ENCODE results near the gene LAPTM4A.

LAPTM4A gene

GRCh38 chr2:20064841-20065240 lies 13.4 kb upstream of the LAPTM4A start:
- no peak overlapping the region for H2AFZ ChIP-seq
- no peak overlapping the region for H3K27ac ChIP-seq
- TF ChIP-seq, protein P1, sequence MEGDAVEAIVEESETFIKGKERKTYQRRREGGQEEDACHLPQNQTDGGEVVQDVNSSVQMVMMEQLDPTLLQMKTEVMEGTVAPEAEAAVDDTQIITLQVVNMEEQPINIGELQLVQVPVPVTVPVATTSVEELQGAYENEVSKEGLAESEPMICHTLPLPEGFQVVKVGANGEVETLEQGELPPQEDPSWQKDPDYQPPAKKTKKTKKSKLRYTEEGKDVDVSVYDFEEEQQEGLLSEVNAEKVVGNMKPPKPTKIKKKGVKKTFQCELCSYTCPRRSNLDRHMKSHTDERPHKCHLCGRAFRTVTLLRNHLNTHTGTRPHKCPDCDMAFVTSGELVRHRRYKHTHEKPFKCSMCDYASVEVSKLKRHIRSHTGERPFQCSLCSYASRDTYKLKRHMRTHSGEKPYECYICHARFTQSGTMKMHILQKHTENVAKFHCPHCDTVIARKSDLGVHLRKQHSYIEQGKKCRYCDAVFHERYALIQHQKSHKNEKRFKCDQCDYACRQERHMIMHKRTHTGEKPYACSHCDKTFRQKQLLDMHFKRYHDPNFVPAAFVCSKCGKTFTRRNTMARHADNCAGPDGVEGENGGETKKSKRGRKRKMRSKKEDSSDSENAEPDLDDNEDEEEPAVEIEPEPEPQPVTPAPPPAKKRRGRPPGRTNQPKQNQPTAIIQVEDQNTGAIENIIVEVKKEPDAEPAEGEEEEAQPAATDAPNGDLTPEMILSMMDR (IDR thresholded peaks at IDR 0.05), result no peak
- no peak overlapping the region for H3K4me2 ChIP-seq (ENCODE audit: low read length)
- H3K79me2 ChIP-seq, result no peaks in the 10 kb centered on the region
- no peaks in the 10 kb centered on the region for H3K4me1 ChIP-seq
- H3K4me3 ChIP-seq (ENCODE audit: low read depth, low read length), result no peak overlapping the region
- H3K27me3 ChIP-seq (ENCODE audit: control insufficient read depth, insufficient read depth, low read length), result no peaks in the 10 kb centered on the region
- H3K36me3 ChIP-seq (ENCODE audit: control insufficient read depth, insufficient read depth, low read length), result no peaks in the 10 kb centered on the region
- no peak overlapping the region for H3K9ac ChIP-seq
- no peaks in the 10 kb centered on the region for H3K9me3 ChIP-seq (ENCODE audit: control insufficient read depth, low read length)

GRCh38 chr2:20064421-20064820 lies 13.0 kb upstream of the LAPTM4A start:
- Histone ChIP-seq H3K79me2 (no peaks in the 10 kb centered on the region), H3K9ac (no peak overlapping the region), H3K4me2 (ENCODE audit: low read length) (no peak overlapping the region), H2AFZ (no peak overlapping the region), H3K9me3 (ENCODE audit: control insufficient read depth, low read length) (no peaks in the 10 kb centered on the region), H3K4me1 (no peaks in the 10 kb centered on the region), H3K27me3 (ENCODE audit: control insufficient read depth, insufficient read depth, low read length) (no peaks in the 10 kb centered on the region), H3K36me3 (ENCODE audit: control insufficient read depth, insufficient read depth, low read length) (no peaks in the 10 kb centered on the region), H3K27ac (no peak overlapping the region), H3K4me3 (ENCODE audit: low read depth, low read length) (no peak overlapping the region)
- TF ChIP-seq, protein P1 (IDR thresholded peaks at IDR 0.05), result no peak

- H3K27ac ChIP-seq, result no peak overlapping the region
- H3K27me3 ChIP-seq (ENCODE audit: control insufficient read depth, insufficient read depth, low read length), result no peaks in the 10 kb centered on the region
These were observed 11.5 kb upstream of the LAPTM4A start for GRCh38 chr2:20062615-20063545.

DNA sequence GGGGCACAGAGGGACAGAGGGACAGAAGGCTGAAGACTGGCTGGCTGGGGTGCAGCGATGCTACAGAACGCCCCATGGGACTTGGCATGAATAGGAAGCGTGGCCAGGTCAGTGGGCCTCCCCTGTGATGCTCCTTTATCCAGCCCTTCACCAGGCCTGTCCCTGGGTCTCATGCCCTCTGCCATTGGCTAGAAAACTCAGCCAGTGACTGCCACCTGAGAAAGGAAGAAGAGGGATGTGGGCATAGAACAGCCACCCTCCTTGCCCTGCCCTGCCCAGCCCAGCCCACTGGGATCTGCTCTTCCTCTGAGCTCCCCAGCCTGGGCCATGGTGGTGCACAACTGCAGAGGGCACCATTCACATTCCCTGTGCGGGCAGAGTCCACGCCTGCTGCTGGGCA lies 10.5 kb upstream of the LAPTM4A start:
- TF ChIP-seq, protein P1 (IDR thresholded peaks at IDR 0.05), result no peak
- no peak overlapping the region for H2AFZ ChIP-seq
- H3K79me2 ChIP-seq, result no peaks in the 10 kb centered on the region
- H3K36me3 ChIP-seq (ENCODE audit: control insufficient read depth, insufficient read depth, low read length), result no peaks in the 10 kb centered on the region
- H3K27ac ChIP-seq, result no peak overlapping the region
- H3K9me3 ChIP-seq (ENCODE audit: control insufficient read depth, low read length), result no peaks in the 10 kb centered on the region
- no peak overlapping the region for H3K4me2 ChIP-seq (ENCODE audit: low read length)
- no peaks in the 10 kb centered on the region for H3K4me1 ChIP-seq
- no peaks in the 10 kb centered on the region for H3K27me3 ChIP-seq (ENCODE audit: control insufficient read depth, insufficient read depth, low read length)
- no peak overlapping the region for H3K9ac ChIP-seq
- no peak overlapping the region for H3K4me3 ChIP-seq (ENCODE audit: low read depth, low read length)

More at GRCh38 chr2:20062615-20063545, 11.5 kb upstream of the LAPTM4A start:
- H3K79me2 ChIP-seq, result no peaks in the 10 kb centered on the region
- TF ChIP-seq, protein P1 (IDR thresholded peaks at IDR 0.05), result no peak
- H3K9me3 ChIP-seq (ENCODE audit: control insufficient read depth, low read length), result no peaks in the 10 kb centered on the region
- no peak overlapping the region for H3K4me3 ChIP-seq (ENCODE audit: low read depth, low read length)
- H3K4me2 ChIP-seq (ENCODE audit: low read length), result no peak overlapping the region
- H3K9ac ChIP-seq, result no peak overlapping the region
- no peaks in the 10 kb centered on the region for H3K36me3 ChIP-seq (ENCODE audit: control insufficient read depth, insufficient read depth, low read length)
- H3K4me1 ChIP-seq, result no peaks in the 10 kb centered on the region
- H2AFZ ChIP-seq, result no peak overlapping the region

All from parathyroid adenoma (tissue), 2 donors.